GM12878 (cell line): ENCODE results near the gene CDH20. TPM values are rescaled to one million over a fixed set of nuclear protein-coding genes. Genes with fewer than 3 reads are reported as not detected.

Source experiments
- ATAC-seq: fragments of 200-7000 bp; cut with Tn5 transposase; 3 replicates; pipeline ENCODE4 v1.9.1; 2020; ENCODE audit warnings: mild to moderate bottlenecking, moderate library complexity
- BruUV-seq: library from RNA; stranded (reverse); fragments of 400-500 nt; replicated peaks from 2 replicates; lab custom pipeline; 2021; lab: Mats Ljungman, UMichigan
- CTCF ChIA-PET: fragments of 300-600 bp; sonication (Branson Sonifier 250); formaldehyde crosslinking; extraction: SDS; loops from one replicate; lab custom pipeline; 2021; ENCODE audit warnings: inconsistent platforms; lab: Yijun Ruan, JAX
- POLR2A ChIA-PET: fragments of 350-600 bp; formaldehyde crosslinking; extraction: SDS; loops from one replicate; lab custom pipeline; 2021; ENCODE audit warnings: inconsistent platforms; lab: Charles Lee
- RAD21 ChIA-PET: fragments of 300-600 bp; sonication (Branson Sonifier 250); formaldehyde crosslinking; loops from one replicate; lab custom pipeline; 2023; ENCODE audit warnings: antibody characterized with exemption; ENCODE audit not compliant: unreplicated experiment; lab: Charles Lee
- SMC1A ChIA-PET: fragments of 300-600 bp; sonication (Branson Sonifier 250); formaldehyde crosslinking; loops from one replicate; lab custom pipeline; 2023; ENCODE audit not compliant: unreplicated experiment, uncharacterized antibody; lab: Charles Lee
- DNase-seq: peaks from one replicate; pipeline ENCODE4 v3.0.0-alpha.2; 2011; ENCODE audit warnings: low read depth, low spot score
- FAIRE-seq: peaks from 3 replicates; lab custom pipeline; 2011; peaks lifted over from hg19 to GRCh38; lab: Jason Lieb, UNC
- H2AFZ ChIP-seq: 2 replicates; pipeline ENCODE4 v1.6.0; 2011; ENCODE audit warnings: low read depth, low read length, control low read depth; ENCODE audit not compliant: control insufficient read depth
- H3K27ac ChIP-seq: 2 replicates; pipeline ENCODE4 v1.5.1; 2011; ENCODE audit warnings: control low read depth; ENCODE audit not compliant: control insufficient read depth, insufficient read depth
- H3K27me3 ChIP-seq, 2 experiments: replicated peaks in 1 of 2; 2 replicates each; pipeline versions ENCODE4 v1.6.0 to v1.6.1; 2011; ENCODE audit warnings: low read length in 1 of 2; ENCODE audit not compliant: control insufficient read depth in 2 of 2, insufficient read depth in 2 of 2
- H3K36me3 ChIP-seq, 2 experiments: 2 replicates each; pipeline ENCODE4 v1.5.1; 2011; ENCODE audit warnings: low read length in 1 of 2; ENCODE audit not compliant: control insufficient read depth in 2 of 2, insufficient read depth in 2 of 2
- H3K4me1 ChIP-seq: 2 replicates; pipeline ENCODE4 v1.6.1; 2011; ENCODE audit warnings: mild to moderate bottlenecking, low read length, moderate library complexity, mixed read lengths; ENCODE audit not compliant: control insufficient read depth, insufficient read depth
- H3K4me2 ChIP-seq: 2 replicates; pipeline ENCODE4 v1.6.0; 2011; ENCODE audit warnings: control low read depth; ENCODE audit not compliant: control insufficient read depth, insufficient read depth
- H3K4me3 ChIP-seq: fragments of 200-600 bp; sonication (generic); 2 replicates; pipeline ENCODE4 v1.5.1; 2016
- H3K79me2 ChIP-seq: 2 replicates; pipeline ENCODE4 v1.6.0; 2011; ENCODE audit warnings: low read length; ENCODE audit not compliant: control insufficient read depth, insufficient read depth
- H3K9ac ChIP-seq: 2 replicates; pipeline ENCODE4 v1.8.0; 2011; ENCODE audit warnings: low read length, control low read depth, mixed read lengths; ENCODE audit not compliant: control insufficient read depth, insufficient read depth
- H3K9me3 ChIP-seq: replicated peaks from 3 replicates; pipeline ENCODE4 v1.5.1; 2011; ENCODE audit warnings: mild to moderate bottlenecking, low read length; ENCODE audit not compliant: control insufficient read depth, insufficient read depth
- H4K20me1 ChIP-seq: 2 replicates; pipeline ENCODE4 v1.6.0; 2011; ENCODE audit not compliant: control insufficient read depth, insufficient read depth
- BCL3 ChIP-seq: IDR thresholded peaks from 2 replicates; pipeline ENCODE4 v1.6.1; 2011; ENCODE audit warnings: borderline replicate concordance, low read depth, mild to moderate bottlenecking, moderate library complexity, low read length; ENCODE audit not compliant: insufficient read depth, poor library complexity, severe bottlenecking
- CREB1 ChIP-seq: IDR thresholded peaks from 2 replicates; pipeline ENCODE4 v1.6.1; 2012; ENCODE audit warnings: low read depth, mild to moderate bottlenecking, inconsistent platforms
- EED ChIP-seq: sonication (generic); IDR thresholded peaks from 2 replicates; pipeline ENCODE4 v1.6.1; 2016; ENCODE audit warnings: antibody characterized with exemption, low read depth
- FOS ChIP-seq: IDR thresholded peaks from 3 replicates; pipeline ENCODE4 v1.6.1; 2011; ENCODE audit warnings: borderline replicate concordance; ENCODE audit not compliant: insufficient read length; ENCODE audit errors: extremely low read depth
- IRF3 ChIP-seq: fragments of 450-650 bp; IDR thresholded peaks from 2 replicates; pipeline ENCODE4 v1.6.1; 2014; ENCODE audit warnings: mild to moderate bottlenecking
- KAT2A ChIP-seq: conservative IDR thresholded peaks from 2 replicates; pipeline ENCODE4 v1.6.1; 2011; ENCODE audit warnings: low read depth, low read length; ENCODE audit not compliant: control insufficient read depth
- KLF5 ChIP-seq: fragments of 450-650 bp; IDR thresholded peaks from 2 replicates; pipeline ENCODE4 v1.6.1; 2014; ENCODE audit warnings: mild to moderate bottlenecking; ENCODE audit not compliant: partially characterized antibody
- PAX5 ChIP-seq: IDR thresholded peaks from 2 replicates; pipeline ENCODE4 v1.6.1; 2011; ENCODE audit warnings: low read depth, low read length, borderline replicate concordance
- SP1 ChIP-seq: IDR thresholded peaks from one replicate; pipeline ENCODE4 v1.6.1; 2011; ENCODE audit warnings: low read depth, low read length
- TCF7 ChIP-seq: IDR thresholded peaks from 2 replicates; pipeline ENCODE4 v1.6.1; 2014; ENCODE audit warnings: antibody characterized with exemption, borderline replicate concordance
- USF2 ChIP-seq: IDR thresholded peaks from 2 replicates; pipeline ENCODE4 v1.6.1; 2011; ENCODE audit warnings: low read depth, low read length, improper control_type of control experiment, borderline replicate concordance
- ZBTB40 ChIP-seq: fragments of 450-650 bp; IDR thresholded peaks from 2 replicates; pipeline ENCODE4 v1.6.1; 2016; ENCODE audit warnings: mild to moderate bottlenecking, moderate library complexity, borderline replicate concordance
- WGBS: methylation state at CpG from one replicate; pipeline ENCODE4 v1.1.6; 2016; ENCODE audit warnings: low lambda C conversion rate; ENCODE audit not compliant: insufficient replicate concordance, insufficient coverage; ENCODE audit errors: missing lambda C conversion rate; 5-methylcytosine and 5-hydroxymethylcytosine counted together
- in situ Hi-C: fragments of 300-500 bp; cut with MboI; formaldehyde crosslinking; loops from 9 replicates; pipeline ENCODE4 v1.14.3; 2018; ENCODE audit warnings: mixed read lengths
- intact Hi-C: fragments of 100-400 bp; cut with micrococcal nuclease; formaldehyde crosslinking; loops from one replicate; pipeline ENCODE4 v1.14.2; 2022; ENCODE audit not compliant: unreplicated experiment
- polyA plus RNA-seq, 11 experiments: library from polyadenylated mRNA; depleted of rRNA in 4 of 11; unstranded in 6 of 11; stranded (reverse) in 5 of 11; fragments of >200 nt; fragmentation: Nextera tagmentation in 4 of 11; fragmentation: Illumina TruSeq in 1 of 11; extraction: Ambion mirVana in 4 of 11; extraction: Trizol in 1 of 11; gene quantifications; 1 replicate in 1 of 11; 2 replicates in 10 of 11; pipeline versions ENCODE4 v1.2.1 to v1.2.3, GENCODE V29; 2011 to 2016; ENCODE audit warnings: inconsistent platforms in 2 of 11, missing spikeins in 2 of 11, low read depth in 1 of 11
- total RNA-seq, 4 experiments: library from RNA; depleted of rRNA in 3 of 4; stranded (reverse); fragments of >200 nt in 3 of 4; fragmentation: Illumina TruSeq in 1 of 4; extraction: Trizol in 1 of 4; gene quantifications; 2 replicates each; pipeline versions ENCODE4 v1.2.1 to v1.2.3, GENCODE V29; 2013 to 2021

Gene CDH20
- total and polyA plus RNA-seq, 10 of the 15 experiments (the other 5 are each of a cell fraction or from before 2014, with no cell fraction given) = not detected

GRCh38 chr18:61474918-61475317 is 141.7 kb downstream of the CDH20 start:
- no peak for FAIRE-seq
- H3K4me3 ChIP-seq = no peak overlapping the region
- H3K4me2 ChIP-seq = no peak overlapping the region
- H3K4me1 ChIP-seq = no peaks in the 10 kb centered on the region
- no peak overlapping the region for H3K27ac ChIP-seq
- H4K20me1 ChIP-seq = no peaks in the 10 kb centered on the region
- no peak overlapping the region for H3K9ac ChIP-seq
- RAD21 ChIA-PET = no interaction called here
- no peaks in the 10 kb centered on the region for H3K79me2 ChIP-seq
- H3K9me3 ChIP-seq = no peaks in the 10 kb centered on the region
- TF ChIP-seq EED (no peak), CREB1 (no peak), TCF7 (no peak), PAX5 (no peak), ZBTB40 (no peak), USF2 (no peak), FOS (no peak), KLF5 (no peak), SP1 (no peak), IRF3 (no peak), BCL3 (no peak), KAT2A (no peak)
- POLR2A ChIA-PET = no interaction called here
- ATAC-seq = no peak
- WGBS = 47% methylated on average over 2 of the region's 2 CpGs
- H3K36me3 ChIP-seq = no peaks in the 10 kb centered on the region
- DNase-seq = no peak
- no TSS peak for BruUV-seq
- no peak overlapping the region for H2AFZ ChIP-seq
- SMC1A ChIA-PET = no interaction called here
- in situ Hi-C loops (no loop called here), intact Hi-C loops (no loop called here)
- CTCF ChIA-PET = no interaction called here
- 0 out of 4 replicates have a peak, but pooled peaks cover 0 to 2% of the 10 kb centered on the region in 2 experiments for H3K27me3 ChIP-seq
